GM18858 (cell line): ENCODE data around the gene TPBGL.

Source experiments
- ATAC-seq: cut with Tn5 transposase; IDR thresholded peaks from one replicate; pipeline ENCODE4 v1.9.1; 2021; ENCODE audit not compliant: unreplicated experiment

TPBGL gene

DNA sequence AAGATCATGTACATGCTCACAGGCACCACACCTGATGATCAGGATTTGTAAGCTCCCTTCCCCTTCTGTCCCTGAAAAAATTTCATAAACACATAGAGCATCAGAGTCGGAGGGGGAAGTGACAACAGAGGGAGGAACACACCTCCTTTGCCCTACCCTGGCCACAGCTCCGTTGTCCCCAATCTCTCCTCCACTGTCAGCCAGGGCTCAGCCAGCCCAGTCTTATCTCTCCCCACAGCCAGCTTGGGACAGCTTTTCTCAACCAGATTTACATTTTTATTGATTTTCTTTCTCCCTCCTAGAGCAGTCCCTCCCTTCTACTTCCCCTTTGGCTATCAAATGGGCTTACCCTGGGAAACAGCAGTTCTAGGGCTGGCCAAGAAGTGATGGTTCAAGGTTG is 32.1 kb upstream of the TPBGL start:
- no peak for ATAC-seq

- no peak for ATAC-seq
These were observed 28.2 kb upstream of the TPBGL start for GRCh38 chr11:75212411-75212810.

GRCh38 chr11:75214411-75214821 is 26.2 kb upstream of the TPBGL start:
- no peak for ATAC-seq

- ATAC-seq, result no peak
These were observed 25.7 kb upstream of the TPBGL start for GRCh38 chr11:75214843-75215242.

GRCh38 chr11:75219869-75220268 is 20.7 kb upstream of the TPBGL start:
- no peak for ATAC-seq

GRCh38 chr11:75223954-75224643 is 16.5 kb upstream of the TPBGL start:
- ATAC-seq, result no peak

- ATAC-seq, result no peak
These were observed 14.8 kb upstream of the TPBGL start for GRCh38 chr11:75225794-75226193.

DNA sequence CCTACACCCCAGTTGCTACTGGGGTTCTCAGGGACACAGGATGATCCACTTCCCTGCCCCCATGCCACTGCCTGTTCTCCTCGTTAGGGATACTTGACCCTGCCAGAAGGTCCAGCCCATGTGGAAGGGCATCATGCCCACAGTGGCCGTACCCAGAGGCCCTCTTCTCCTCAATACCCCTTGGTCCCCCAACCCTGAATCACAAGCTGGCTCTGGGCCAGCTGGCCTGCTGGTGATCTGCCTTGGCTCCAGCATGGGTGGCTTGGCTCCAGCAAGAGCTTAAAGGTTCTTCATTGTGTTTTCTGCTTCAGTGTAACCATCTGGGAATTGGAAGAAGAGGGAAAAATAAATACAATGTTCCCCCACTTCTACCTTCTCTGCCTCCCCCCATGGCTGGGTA is 11.1 kb upstream of the TPBGL start:
- no peak for ATAC-seq

DNA sequence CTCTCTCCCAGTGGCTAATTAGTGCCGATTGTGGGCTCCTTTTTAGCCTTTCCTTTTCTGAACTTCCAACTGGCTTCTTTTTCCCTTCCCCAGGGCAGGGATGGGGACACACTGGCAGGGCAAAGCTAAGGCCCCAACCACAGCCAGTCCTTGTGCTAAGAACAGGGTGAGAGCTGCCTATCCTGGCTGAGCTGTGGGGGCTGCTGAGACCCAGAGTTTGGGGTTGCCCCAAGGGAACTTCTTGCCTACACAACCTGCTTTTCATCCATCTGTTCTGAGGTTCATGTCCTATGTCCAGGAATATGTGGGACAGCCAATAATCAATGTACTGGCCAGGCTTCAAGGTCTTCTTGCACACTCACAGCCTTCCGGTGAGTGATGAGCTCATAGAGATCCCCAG is 10.0 kb upstream of the TPBGL start:
- ATAC-seq, result no peak

- no peak for ATAC-seq
These were observed 6.8 kb upstream of the TPBGL start for GRCh38 chr11:75233754-75234172.

GRCh38 chr11:75236062-75236461 is 4.5 kb upstream of the TPBGL start:
- ATAC-seq, result no peak

GRCh38 chr11:75237050-75237449 is 3.5 kb upstream of the TPBGL start:
- no peak for ATAC-seq

DNA sequence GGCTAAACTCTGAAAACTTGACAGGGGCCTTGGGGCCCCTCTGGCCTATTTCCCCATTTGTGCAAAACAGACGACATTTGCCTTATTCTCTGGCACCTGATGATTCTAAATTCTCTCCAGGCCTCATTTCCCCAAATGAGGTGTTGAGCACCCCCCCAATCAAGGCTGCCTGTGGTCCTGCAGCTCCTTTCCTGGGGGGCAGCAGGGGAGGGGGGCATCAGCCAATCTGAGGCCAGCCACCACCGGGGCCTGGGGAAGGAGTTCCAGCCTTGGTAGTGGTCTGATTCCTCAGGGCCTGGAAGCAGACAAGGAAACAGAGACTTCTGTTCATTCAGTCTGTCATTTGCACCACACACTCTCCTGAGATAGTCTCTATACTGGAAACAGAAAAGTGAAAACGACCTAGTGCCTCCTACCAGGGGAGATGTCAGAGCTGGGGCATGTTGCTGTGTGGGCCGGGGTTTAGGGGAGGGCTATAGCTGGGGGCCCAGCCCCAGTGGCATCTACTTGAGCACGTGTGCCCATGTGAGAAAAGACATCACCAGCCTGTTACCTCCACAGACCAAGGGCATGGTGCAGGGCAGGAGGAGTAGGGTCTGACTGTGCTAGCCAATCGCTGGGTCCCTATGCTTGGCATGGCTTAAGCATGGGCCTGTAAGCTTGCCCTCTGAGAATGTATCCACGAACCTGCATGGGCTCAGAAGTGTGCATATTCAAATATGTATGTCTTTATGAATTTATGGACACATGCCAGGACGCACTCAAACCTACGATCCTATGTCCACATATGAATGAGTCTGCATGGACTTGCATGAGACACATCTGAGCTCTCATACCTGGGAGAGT is 1.8 kb upstream of the TPBGL start:
- ATAC-seq, result no peak

DNA sequence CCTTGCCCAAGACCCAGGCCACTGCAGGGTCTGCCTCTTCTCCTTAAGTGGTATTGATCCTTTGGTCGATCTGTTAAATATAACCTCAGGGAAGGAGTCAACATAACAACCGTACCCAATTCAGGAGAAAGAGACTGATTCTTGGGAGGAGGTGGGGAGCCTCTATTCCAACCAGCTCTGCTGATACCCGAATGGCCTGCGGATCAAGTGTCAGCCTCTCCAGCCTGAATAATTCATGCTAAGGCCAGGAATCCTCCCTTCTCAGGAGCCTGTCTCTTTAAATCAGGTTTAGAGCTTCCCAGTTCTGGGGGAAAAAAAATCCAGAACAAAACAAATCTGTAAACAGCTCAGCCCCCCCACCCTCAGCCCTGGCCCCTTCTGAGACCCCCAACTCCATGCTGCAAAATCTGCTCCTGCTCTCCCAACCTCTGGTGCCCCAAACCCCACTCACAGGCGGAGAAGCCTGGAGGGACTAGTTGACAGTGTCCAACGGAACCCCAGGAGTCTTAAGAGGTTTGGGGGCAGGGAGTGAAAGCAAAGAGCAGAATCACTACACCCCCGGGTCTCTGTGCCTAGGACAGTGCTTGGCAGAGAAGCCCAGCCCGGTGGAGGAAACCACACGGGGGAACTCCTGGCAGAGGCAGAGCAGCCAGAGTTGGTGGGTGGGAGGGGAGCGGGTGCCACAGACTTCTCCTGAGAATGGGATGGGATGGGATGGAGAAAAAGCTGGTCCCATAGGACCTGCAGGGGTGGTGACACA is 863 bp upstream of the TPBGL start:
- no peak for ATAC-seq

DNA sequence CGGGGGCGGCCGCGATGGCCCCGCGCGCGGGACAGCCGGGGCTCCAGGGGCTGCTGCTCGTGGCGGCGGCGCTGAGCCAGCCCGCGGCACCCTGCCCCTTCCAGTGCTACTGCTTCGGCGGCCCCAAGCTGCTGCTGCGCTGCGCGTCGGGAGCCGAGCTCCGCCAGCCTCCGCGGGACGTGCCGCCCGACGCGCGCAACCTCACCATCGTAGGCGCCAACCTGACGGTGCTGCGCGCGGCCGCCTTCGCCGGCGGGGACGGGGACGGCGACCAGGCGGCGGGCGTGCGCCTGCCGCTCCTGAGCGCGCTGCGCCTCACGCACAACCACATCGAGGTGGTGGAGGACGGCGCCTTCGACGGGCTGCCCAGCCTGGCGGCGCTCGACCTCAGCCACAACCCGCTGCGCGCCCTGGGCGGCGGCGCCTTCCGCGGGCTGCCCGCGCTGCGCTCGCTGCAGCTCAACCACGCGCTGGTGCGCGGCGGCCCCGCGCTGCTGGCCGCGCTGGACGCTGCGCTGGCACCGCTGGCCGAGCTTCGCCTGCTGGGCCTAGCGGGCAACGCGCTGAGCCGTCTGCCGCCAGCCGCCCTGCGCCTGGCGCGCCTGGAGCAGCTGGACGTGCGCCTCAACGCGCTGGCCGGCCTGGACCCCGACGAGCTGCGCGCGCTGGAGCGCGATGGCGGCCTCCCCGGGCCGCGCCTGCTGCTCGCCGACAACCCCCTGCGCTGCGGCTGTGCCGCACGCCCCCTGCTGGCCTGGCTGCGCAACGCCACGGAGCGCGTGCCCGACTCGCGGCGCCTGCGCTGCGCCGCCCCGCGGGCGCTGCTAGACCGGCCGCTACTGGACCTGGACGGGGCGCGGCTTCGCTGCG is 697 bp downstream of the TPBGL start:
- peak; percentile 63 for ATAC-seq

- no peak for ATAC-seq
These were observed 1.5 kb downstream of the TPBGL start for GRCh38 chr11:75241906-75242644.

DNA sequence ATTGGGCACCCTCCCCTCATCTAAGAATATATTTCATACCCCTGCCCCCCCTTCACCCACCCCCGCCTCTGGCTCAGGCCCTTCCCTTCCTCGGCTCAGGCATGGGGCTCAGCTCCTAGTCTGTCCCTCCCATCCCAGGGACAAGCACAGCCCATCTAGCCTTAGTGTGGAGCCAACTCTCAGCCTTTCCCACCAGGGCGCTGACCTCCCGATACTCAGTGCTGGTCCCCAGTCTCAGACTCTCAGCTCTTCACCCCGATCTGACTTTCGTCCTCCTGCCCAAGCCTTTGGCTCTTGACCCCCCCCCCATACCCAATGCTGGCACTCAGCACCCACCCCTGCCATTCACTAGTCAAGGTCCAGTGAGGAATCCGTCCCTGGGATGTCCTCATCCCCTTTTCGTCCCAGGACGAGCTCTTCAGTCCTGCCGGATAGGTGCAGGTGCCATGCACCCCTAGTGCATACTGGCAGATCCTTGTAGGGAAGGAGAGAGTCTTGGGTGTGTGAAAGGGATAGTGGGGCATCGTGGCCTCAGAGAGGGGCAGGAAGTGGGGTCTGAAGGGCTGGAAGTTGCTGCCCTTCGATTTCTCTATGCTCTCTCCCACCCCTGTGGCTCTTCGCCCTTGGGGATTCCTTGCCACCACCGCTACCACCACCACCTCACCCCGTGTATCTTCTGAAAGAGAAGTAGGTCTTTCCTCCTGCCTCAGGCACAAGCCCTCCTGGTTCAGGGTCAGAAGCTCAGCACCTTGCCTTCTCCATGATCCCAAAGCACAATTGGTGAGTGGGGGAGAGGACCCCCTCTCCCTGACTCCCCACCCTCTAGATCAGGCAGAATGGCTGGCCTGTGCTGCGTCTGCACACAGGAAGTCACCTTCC is 2.4 kb downstream of the TPBGL start:
- no peak for ATAC-seq

GRCh38 chr11:75244052-75244814 is 3.7 kb downstream of the TPBGL start:
- no peak for ATAC-seq
